ENCODE data around the gene GPR45. TPM values are rescaled to one million over a fixed set of nuclear protein-coding genes. Genes with fewer than 3 reads are reported as not detected.

Gene GPR45
- not detected for total RNA-seq

- DNase-seq (ENCODE audit: low spot score in 2 of 2) = no peak
Observed at GRCh38 chr2:105241443-105241842, at the start of gene GPR45. Gene GPR45, plus strand, starts transcription at chr2:105241743. Its CDS starts 116 bp downstream, at chr2:105241859.

GRCh38 chr2:105194022-105194675 lies 47.4 kb upstream of the GPR45 start:
- Histone ChIP-seq H3K4me1 (no peaks in the 10 kb centered on the region), H3K27me3 (no peaks in the 10 kb centered on the region), H3K9me3 (no peaks in the 10 kb centered on the region), H3K4me3 (no peak overlapping the region), H3K27ac (no peak overlapping the region), H3K36me3 (no peaks in the 10 kb centered on the region)
- no peak for TF ChIP-seq CTCF (IDR thresholded peaks at IDR 0.05)
- DNase-seq (ENCODE audit: low spot score in 2 of 2) = no peak
- intact Hi-C loops (cut with DNase I) = no loop called here

More at GRCh38 chr2:105241443-105241842, at the start of gene GPR45:
- Histone ChIP-seq H3K4me3 (no peak within 1 kb of the TSS), H3K9me3 (no peaks in the 10 kb centered on the region), H3K27ac (no peak within 1 kb of the TSS), H3K27me3 (no peaks in the 10 kb centered on the region), H3K36me3 (no peaks in the 10 kb centered on the region), H3K4me1 (no peaks in the 10 kb centered on the region)
- intact Hi-C loops (cut with DNase I) = no loop called here
- TF ChIP-seq CTCF (IDR thresholded peaks at IDR 0.05) = no peak

- H3K4me1 ChIP-seq = no peaks in the 10 kb centered on the region
- no peaks in the 10 kb centered on the region for H3K27me3 ChIP-seq
- intact Hi-C loops (cut with DNase I) = no loop called here
- H3K4me3 ChIP-seq = no peak overlapping the region
- no peak overlapping the region for H3K27ac ChIP-seq
- TF ChIP-seq CTCF (IDR thresholded peaks at IDR 0.05) = no peak
- no peaks in the 10 kb centered on the region for H3K9me3 ChIP-seq
- DNase-seq (ENCODE audit: low spot score in 2 of 2) = no peak
- H3K36me3 ChIP-seq = no peaks in the 10 kb centered on the region
Observed at GRCh38 chr2:105196651-105197050, 44.9 kb upstream of the GPR45 start.

- Histone ChIP-seq H3K27ac (no peak overlapping the region), H3K4me1 (no peaks in the 10 kb centered on the region), H3K27me3 (no peaks in the 10 kb centered on the region), H3K36me3 (no peaks in the 10 kb centered on the region), H3K9me3 (no peaks in the 10 kb centered on the region), H3K4me3 (no peak overlapping the region)
- DNase-seq (ENCODE audit: low spot score in 2 of 2) = no peak
- intact Hi-C loops (cut with DNase I) = no loop called here
- TF ChIP-seq CTCF (IDR thresholded peaks at IDR 0.05) = no peak
Observed at GRCh38 chr2:105215586-105216192, 25.9 kb upstream of the GPR45 start.

GRCh38 chr2:105220604-105221003 lies 20.9 kb upstream of the GPR45 start:
- no peak for DNase-seq (ENCODE audit: low spot score in 2 of 2)
- Histone ChIP-seq H3K27ac (no peak overlapping the region), H3K4me1 (no peaks in the 10 kb centered on the region), H3K4me3 (no peak overlapping the region), H3K9me3 (no peaks in the 10 kb centered on the region), H3K27me3 (no peaks in the 10 kb centered on the region), H3K36me3 (no peaks in the 10 kb centered on the region)
- TF ChIP-seq CTCF (IDR thresholded peaks at IDR 0.05) = no peak
- intact Hi-C loops (cut with DNase I) = no loop called here
